ENCODE measurements around the gene OTOR. TPM values are rescaled to one million over a fixed set of nuclear protein-coding genes. Genes with fewer than 3 reads are reported as not detected.

The OTOR gene
- total and polyA plus RNA-seq, 2 of the 8 experiments (the other 6 are each of a cell fraction or from before 2014, with no cell fraction given): not detected

DNA sequence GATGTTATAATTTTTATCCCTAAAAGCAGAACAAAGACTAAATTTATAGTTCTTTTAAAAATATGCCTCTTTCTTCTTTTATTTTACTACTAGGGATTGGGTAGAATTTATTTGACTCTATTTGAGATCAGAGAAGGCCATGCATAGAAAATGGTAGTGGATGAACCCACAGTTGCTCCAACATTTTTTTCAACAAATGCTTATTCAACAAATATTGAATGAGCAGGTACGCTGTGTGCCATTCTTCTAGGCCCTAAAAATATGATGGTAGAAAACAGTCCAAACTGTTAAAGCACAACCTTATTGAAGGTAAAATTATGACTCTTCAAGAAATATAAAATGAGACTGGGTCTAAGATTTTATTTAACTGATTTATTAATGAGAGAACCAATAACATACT lies 30.0 kb downstream of the OTOR start:
- no peak overlapping the region for H3K9ac ChIP-seq (replicated peaks in 1 of 4; ENCODE audit: extremely low read depth in 1 of 4, low read depth in 3 of 4, low read length in 3 of 4)
- H3K23ac ChIP-seq (ENCODE audit: insufficient read length): no peak overlapping the region
- H4K5ac ChIP-seq (ENCODE audit: insufficient read length, low read depth, low read length): no peak overlapping the region
- H3K79me2 ChIP-seq (ENCODE audit: control insufficient read depth in 1 of 2, insufficient read depth in 2 of 2, low read length in 2 of 2): no peaks in the 10 kb centered on the region
- H3K18ac ChIP-seq (ENCODE audit: extremely low read depth, low read length): no peak overlapping the region
- no peaks in the 10 kb centered on the region for H3K79me1 ChIP-seq (ENCODE audit: low read depth, low read length)
- 100% methylated on average over 1 of the region's 1 CpG; no CpG with 5 or more reads in 1 of the 2 experiments for WGBS, 2 experiments (ENCODE audit: extremely low coverage in 1 of 2, insufficient coverage in 1 of 2, insufficient read length in 1 of 2, insufficient replicate concordance in 2 of 2, low coverage in 1 of 2, low lambda C conversion rate in 2 of 2, missing lambda C conversion rate in 1 of 2)
- FAIRE-seq (no peak), DNase-seq (ENCODE audit: low read depth in 1 of 2, low spot score in 2 of 2) (no peak)
- no peak overlapping the region for H3K4me2 ChIP-seq (ENCODE audit: insufficient read depth in 1 of 2, low read depth in 2 of 2, low read length in 2 of 2)
- H2BK120ac ChIP-seq (replicated peaks; ENCODE audit: low read depth, low read length): no peak overlapping the region
- H2BK12ac ChIP-seq (ENCODE audit: low read depth, low read length): no peak overlapping the region
- H3K4me1 ChIP-seq (replicated peaks in 1 of 4; ENCODE audit: control insufficient read depth in 3 of 4, insufficient read depth in 4 of 4, low read length in 3 of 4): no peaks in the 10 kb centered on the region
- H2BK20ac ChIP-seq (ENCODE audit: low read length): no peak overlapping the region
- H3K4ac ChIP-seq (replicated peaks; ENCODE audit: insufficient read length, low read depth, low read length): no peak overlapping the region
- H3K9me3 ChIP-seq (ENCODE audit: insufficient read depth in 2 of 2, low read depth in 1 of 2, low read length in 1 of 2): peaks cover under 1 to 5% of the 10 kb centered on the region in 2 experiments; a peak in 1 of 4 replicates
- no peak overlapping the region for H2AFZ ChIP-seq (ENCODE audit: low read length)
- H3K27ac ChIP-seq (ENCODE audit: low read depth, low read length): no peak overlapping the region
- H2AK5ac ChIP-seq (ENCODE audit: low read depth, low read length): no peak overlapping the region
- no peak overlapping the region for H3K4me3 ChIP-seq (ENCODE audit: extremely low read depth in 1 of 4, insufficient read depth in 2 of 4, low read depth in 3 of 4, low read length in 4 of 4)
- H3K56ac ChIP-seq (replicated peaks; ENCODE audit: insufficient read length, low read depth, low read length): no peak overlapping the region
- no peak overlapping the region for H2BK5ac ChIP-seq (ENCODE audit: low read depth, low read length)
- no peak overlapping the region for H4K91ac ChIP-seq (replicated peaks; ENCODE audit: insufficient read length, low read length)
- no peaks in the 10 kb centered on the region for H3K27me3 ChIP-seq (replicated peaks in 1 of 4; ENCODE audit: control insufficient read depth in 3 of 4, extremely low read depth in 1 of 4, insufficient read depth in 3 of 4, low read length in 3 of 4)
- H3K36me3 ChIP-seq (ENCODE audit: control insufficient read depth in 2 of 4, insufficient read depth in 4 of 4, low read length in 3 of 4): no peaks in the 10 kb centered on the region
- H4K20me1 ChIP-seq (replicated peaks in 1 of 2; ENCODE audit: control insufficient read depth in 1 of 2, insufficient read depth in 2 of 2, low read length in 2 of 2): no peaks in the 10 kb centered on the region
- ChIA-PET POLR2A (ENCODE audit: partially characterized antibody) (no interaction called here), CTCF (ENCODE audit: partially characterized antibody) (interaction anchor here (1.6 kb wide), 1 partner anchor 17 kb away, joined by 4 read pairs; no protein-coding TSS in a partner anchor)
- TF ChIP-seq TAF7 (optimal IDR thresholded peaks at IDR 0.05; ENCODE audit: borderline replicate concordance, low read depth, low read length) (no peak), FOSL1 (IDR thresholded peaks at IDR 0.05; ENCODE audit: insufficient read depth, low read depth, low read length) (no peak), SP2 (IDR thresholded peaks at IDR 0.05; ENCODE audit: low read length) (no peak), SP4 (IDR thresholded peaks at IDR 0.05; ENCODE audit: low read length) (no peak), SRF (IDR thresholded peaks at IDR 0.05; ENCODE audit: low read depth, low read length) (no peak), USF2 (IDR thresholded peaks at IDR 0.05; ENCODE audit: low read length) (no peak), KDM5A (IDR thresholded peaks at IDR 0.05; ENCODE audit: low read length) (no peak), CTBP2 (IDR thresholded peaks at IDR 0.05; ENCODE audit: borderline replicate concordance, insufficient read depth, insufficient read length, low read length) (no peak), CHD1 (IDR thresholded peaks at IDR 0.05; ENCODE audit: low read depth, low read length) (no peak), RFX5 (IDR thresholded peaks at IDR 0.05; ENCODE audit: borderline replicate concordance, low read depth, low read length) (no peak), TCF12 (IDR thresholded peaks at IDR 0.05; ENCODE audit: low read depth, low read length) (no peak)
- TF ChIP-seq, protein P1, sequence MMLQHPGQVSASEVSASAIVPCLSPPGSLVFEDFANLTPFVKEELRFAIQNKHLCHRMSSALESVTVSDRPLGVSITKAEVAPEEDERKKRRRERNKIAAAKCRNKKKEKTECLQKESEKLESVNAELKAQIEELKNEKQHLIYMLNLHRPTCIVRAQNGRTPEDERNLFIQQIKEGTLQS (IDR thresholded peaks at IDR 0.05; ENCODE audit: insufficient read depth, low read depth, low read length): no peak
- no peak overlapping the region for H2BK15ac ChIP-seq (ENCODE audit: low read length)
- H3K14ac ChIP-seq (ENCODE audit: insufficient read length): no peak overlapping the region
- no peaks in the 10 kb centered on the region for H3K23me2 ChIP-seq (ENCODE audit: low read depth, low read length)
- no peak overlapping the region for H4K8ac ChIP-seq (ENCODE audit: extremely low read depth, insufficient read depth, low read length)

Measured in H1 (cell line).